Measurements from ENCODE around the gene SLC22A7. TPM values are rescaled to one million over a fixed set of nuclear protein-coding genes. Genes with fewer than 3 reads are reported as not detected.

SLC22A7 gene
- total RNA-seq, 1 experiment from 2014 or later, result not detected

DNA sequence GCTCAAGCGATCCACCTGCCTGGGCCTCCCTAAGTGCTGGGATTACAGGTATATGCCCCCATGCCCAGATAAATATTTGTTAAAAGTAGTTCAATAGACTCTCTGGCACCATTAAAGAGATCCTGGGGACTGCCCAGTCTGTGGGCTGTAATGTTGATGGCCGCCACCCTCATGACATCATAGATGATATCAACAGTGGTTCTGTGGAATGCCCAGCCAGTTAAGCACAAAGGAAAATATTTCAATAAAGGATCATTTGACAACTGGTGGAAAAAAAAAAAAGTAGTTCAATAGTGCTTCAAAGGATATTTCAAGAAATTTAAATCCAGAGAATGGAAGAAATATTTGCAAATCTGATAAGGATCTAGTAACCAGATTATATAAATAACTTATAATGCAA lies 12.1 kb downstream of the SLC22A7 start:
- Histone ChIP-seq H3K27ac (no peak overlapping the region), H3K27me3 (ENCODE audit: insufficient read depth, low read depth) (no peaks in the 10 kb centered on the region), H4K20me1 (ENCODE audit: insufficient read depth) (no peaks in the 10 kb centered on the region), H3K79me2 (ENCODE audit: low read depth) (no peaks in the 10 kb centered on the region), H3F3A (ENCODE audit: insufficient read depth, low read depth) (no peaks in the 10 kb centered on the region), H3K4me2 (no peak overlapping the region), H3K4me1 (replicated peaks; ENCODE audit: insufficient read depth) (peaks cover 15% of the 10 kb centered on the region), H2AFZ (no peak overlapping the region), H3K36me3 (ENCODE audit: low read depth) (no peaks in the 10 kb centered on the region), H3K9me3 (ENCODE audit: insufficient read depth, low read depth) (no peaks in the 10 kb centered on the region), H3K4me3 (no peak overlapping the region), H3K9me2 (ENCODE audit: insufficient read depth) (no peaks in the 10 kb centered on the region)
- POLR2A ChIA-PET (ENCODE audit: unreplicated experiment), result no interaction called here
- no peak for TF ChIP-seq EZH2 (IDR thresholded peaks at IDR 0.05; ENCODE audit: low read depth)
- TF ChIP-seq, protein P1, sequence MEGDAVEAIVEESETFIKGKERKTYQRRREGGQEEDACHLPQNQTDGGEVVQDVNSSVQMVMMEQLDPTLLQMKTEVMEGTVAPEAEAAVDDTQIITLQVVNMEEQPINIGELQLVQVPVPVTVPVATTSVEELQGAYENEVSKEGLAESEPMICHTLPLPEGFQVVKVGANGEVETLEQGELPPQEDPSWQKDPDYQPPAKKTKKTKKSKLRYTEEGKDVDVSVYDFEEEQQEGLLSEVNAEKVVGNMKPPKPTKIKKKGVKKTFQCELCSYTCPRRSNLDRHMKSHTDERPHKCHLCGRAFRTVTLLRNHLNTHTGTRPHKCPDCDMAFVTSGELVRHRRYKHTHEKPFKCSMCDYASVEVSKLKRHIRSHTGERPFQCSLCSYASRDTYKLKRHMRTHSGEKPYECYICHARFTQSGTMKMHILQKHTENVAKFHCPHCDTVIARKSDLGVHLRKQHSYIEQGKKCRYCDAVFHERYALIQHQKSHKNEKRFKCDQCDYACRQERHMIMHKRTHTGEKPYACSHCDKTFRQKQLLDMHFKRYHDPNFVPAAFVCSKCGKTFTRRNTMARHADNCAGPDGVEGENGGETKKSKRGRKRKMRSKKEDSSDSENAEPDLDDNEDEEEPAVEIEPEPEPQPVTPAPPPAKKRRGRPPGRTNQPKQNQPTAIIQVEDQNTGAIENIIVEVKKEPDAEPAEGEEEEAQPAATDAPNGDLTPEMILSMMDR (conservative IDR thresholded peaks at IDR 0.05), result no peak
- no TSS peak for BruUV-seq (replicated peaks)
- intact Hi-C loops (cut with micrococcal nuclease; ENCODE audit: unreplicated experiment), result no loop called here
- no peak for DNase-seq
- CTCF ChIA-PET, result no interaction called here

DNA sequence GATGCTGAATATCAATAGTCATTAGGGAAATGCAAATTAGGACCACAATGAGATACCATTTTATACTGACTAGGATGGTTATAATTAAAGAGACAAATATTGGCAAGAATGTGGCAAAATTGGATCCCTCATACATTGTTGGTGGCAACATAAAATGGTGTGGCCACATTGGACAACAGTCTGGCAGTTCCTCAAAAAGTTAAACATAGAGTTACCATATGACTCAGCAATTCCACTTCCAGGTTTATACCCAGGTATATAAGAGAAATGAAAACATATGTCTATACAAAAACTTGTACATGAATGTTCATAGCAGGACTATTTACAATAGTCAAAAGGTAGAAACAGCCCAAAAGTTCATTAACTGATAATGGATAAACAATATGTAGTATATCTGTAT lies 12.6 kb downstream of the SLC22A7 start:
- no peaks in the 10 kb centered on the region for H3K9me3 ChIP-seq (ENCODE audit: insufficient read depth, low read depth)
- DNase-seq, result no peak
- no peak overlapping the region for H3K4me2 ChIP-seq
- no TSS peak for BruUV-seq (replicated peaks)
- ChIA-PET POLR2A (ENCODE audit: unreplicated experiment) (no interaction called here), CTCF (no interaction called here)
- H3K9me2 ChIP-seq (ENCODE audit: insufficient read depth), result no peaks in the 10 kb centered on the region
- TF ChIP-seq, protein P1 (conservative IDR thresholded peaks at IDR 0.05), result no peak
- TF ChIP-seq EZH2 (IDR thresholded peaks at IDR 0.05; ENCODE audit: low read depth), result no peak
- no peaks in the 10 kb centered on the region for H3F3A ChIP-seq (ENCODE audit: insufficient read depth, low read depth)
- H4K20me1 ChIP-seq (ENCODE audit: insufficient read depth), result no peaks in the 10 kb centered on the region
- H3K27ac ChIP-seq, result no peak overlapping the region
- peaks cover 15% of the 10 kb centered on the region for H3K4me1 ChIP-seq (replicated peaks; ENCODE audit: insufficient read depth)
- no peak overlapping the region for H3K4me3 ChIP-seq
- H2AFZ ChIP-seq, result no peak overlapping the region
- H3K79me2 ChIP-seq (ENCODE audit: low read depth), result no peaks in the 10 kb centered on the region
- intact Hi-C loops (cut with micrococcal nuclease; ENCODE audit: unreplicated experiment), result no loop called here
- H3K27me3 ChIP-seq (ENCODE audit: insufficient read depth, low read depth), result no peaks in the 10 kb centered on the region
- H3K36me3 ChIP-seq (ENCODE audit: low read depth), result no peaks in the 10 kb centered on the region

GRCh38 chr6:43311666-43312065 lies 13.6 kb downstream of the SLC22A7 start:
- no peak for DNase-seq
- no TSS peak for BruUV-seq (replicated peaks)
- H3K79me2 ChIP-seq (ENCODE audit: low read depth), result no peaks in the 10 kb centered on the region
- no peaks in the 10 kb centered on the region for H3K36me3 ChIP-seq (ENCODE audit: low read depth)
- peaks cover 15% of the 10 kb centered on the region for H3K4me1 ChIP-seq (replicated peaks; ENCODE audit: insufficient read depth)
- H3K9me3 ChIP-seq (ENCODE audit: insufficient read depth, low read depth), result no peaks in the 10 kb centered on the region
- H3K4me2 ChIP-seq, result no peak overlapping the region
- H3F3A ChIP-seq (ENCODE audit: insufficient read depth, low read depth), result no peaks in the 10 kb centered on the region
- no peaks in the 10 kb centered on the region for H4K20me1 ChIP-seq (ENCODE audit: insufficient read depth)
- H3K9me2 ChIP-seq (ENCODE audit: insufficient read depth), result no peaks in the 10 kb centered on the region
- TF ChIP-seq, protein P1 (conservative IDR thresholded peaks at IDR 0.05), result no peak
- no peak for TF ChIP-seq EZH2 (IDR thresholded peaks at IDR 0.05; ENCODE audit: low read depth)
- intact Hi-C loops (cut with micrococcal nuclease; ENCODE audit: unreplicated experiment), result no loop called here
- H3K27me3 ChIP-seq (ENCODE audit: insufficient read depth, low read depth), result no peaks in the 10 kb centered on the region
- no peak overlapping the region for H3K4me3 ChIP-seq
- ChIA-PET POLR2A (ENCODE audit: unreplicated experiment) (no interaction called here), CTCF (no interaction called here)
- H3K27ac ChIP-seq, result no peak overlapping the region
- no peak overlapping the region for H2AFZ ChIP-seq

All from PC-9 (cell line).